ENCODE data around the gene SEZ6L2.

Gene SEZ6L2

DNA sequence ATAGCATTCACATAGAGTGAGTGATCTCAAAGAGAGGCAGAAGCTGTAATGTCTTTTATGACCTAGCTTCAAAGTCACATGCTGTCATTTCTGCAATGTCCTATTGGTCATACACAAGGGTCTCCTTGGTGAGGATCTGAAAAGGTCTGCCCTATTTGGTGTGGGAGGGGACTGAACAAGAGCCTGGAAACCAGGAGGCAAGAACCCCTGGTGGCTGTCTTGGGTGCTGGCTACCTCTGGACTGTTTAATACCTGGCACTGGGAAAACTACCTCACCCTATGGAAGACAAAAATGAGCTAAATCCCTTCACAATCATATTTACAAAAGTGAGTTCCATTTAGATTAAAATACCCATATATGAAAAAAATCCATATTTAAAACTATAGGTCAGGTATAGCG is 17.6 kb upstream of the SEZ6L2 start:
- no peak overlapping the region for H3K4me3 ChIP-seq (ENCODE audit: low read depth, low read length, poor library complexity, severe bottlenecking)
- H3K9me2 ChIP-seq (ENCODE audit: low read depth, low read length), result no peaks in the 10 kb centered on the region
- H3K9me3 ChIP-seq (ENCODE audit: low read length), result no peaks in the 10 kb centered on the region
- no peaks in the 10 kb centered on the region for H3K27me3 ChIP-seq (ENCODE audit: insufficient read depth, low read length)
- H3K27ac ChIP-seq (ENCODE audit: low read depth, low read length, poor library complexity, severe bottlenecking), result no peak overlapping the region
- H3F3A ChIP-seq (ENCODE audit: insufficient read depth, low read length), result no peaks in the 10 kb centered on the region
- TF ChIP-seq, protein P1, sequence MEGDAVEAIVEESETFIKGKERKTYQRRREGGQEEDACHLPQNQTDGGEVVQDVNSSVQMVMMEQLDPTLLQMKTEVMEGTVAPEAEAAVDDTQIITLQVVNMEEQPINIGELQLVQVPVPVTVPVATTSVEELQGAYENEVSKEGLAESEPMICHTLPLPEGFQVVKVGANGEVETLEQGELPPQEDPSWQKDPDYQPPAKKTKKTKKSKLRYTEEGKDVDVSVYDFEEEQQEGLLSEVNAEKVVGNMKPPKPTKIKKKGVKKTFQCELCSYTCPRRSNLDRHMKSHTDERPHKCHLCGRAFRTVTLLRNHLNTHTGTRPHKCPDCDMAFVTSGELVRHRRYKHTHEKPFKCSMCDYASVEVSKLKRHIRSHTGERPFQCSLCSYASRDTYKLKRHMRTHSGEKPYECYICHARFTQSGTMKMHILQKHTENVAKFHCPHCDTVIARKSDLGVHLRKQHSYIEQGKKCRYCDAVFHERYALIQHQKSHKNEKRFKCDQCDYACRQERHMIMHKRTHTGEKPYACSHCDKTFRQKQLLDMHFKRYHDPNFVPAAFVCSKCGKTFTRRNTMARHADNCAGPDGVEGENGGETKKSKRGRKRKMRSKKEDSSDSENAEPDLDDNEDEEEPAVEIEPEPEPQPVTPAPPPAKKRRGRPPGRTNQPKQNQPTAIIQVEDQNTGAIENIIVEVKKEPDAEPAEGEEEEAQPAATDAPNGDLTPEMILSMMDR (IDR thresholded peaks at IDR 0.05; ENCODE audit: low read length), result no peak
- no peak for TF ChIP-seq EZH2 (IDR thresholded peaks at IDR 0.05; ENCODE audit: borderline replicate concordance, low read length)
- H3K9ac ChIP-seq (ENCODE audit: low read length), result no peak overlapping the region
- no peaks in the 10 kb centered on the region for H3K4me1 ChIP-seq (ENCODE audit: insufficient read depth, low read length, severe bottlenecking)
- H3K36me3 ChIP-seq (ENCODE audit: insufficient read depth, low read length), result peaks cover 24% of the 10 kb centered on the region; the same call in 1 of the 2 replicates
- H3K79me2 ChIP-seq (ENCODE audit: insufficient read depth, low read length), result no peaks in the 10 kb centered on the region
- no peak overlapping the region for H2AFZ ChIP-seq (ENCODE audit: low read length)
- no peaks in the 10 kb centered on the region for H4K20me1 ChIP-seq (ENCODE audit: insufficient read depth, low read length)
- H3K4me2 ChIP-seq (ENCODE audit: low read length), result no peak overlapping the region

DNA sequence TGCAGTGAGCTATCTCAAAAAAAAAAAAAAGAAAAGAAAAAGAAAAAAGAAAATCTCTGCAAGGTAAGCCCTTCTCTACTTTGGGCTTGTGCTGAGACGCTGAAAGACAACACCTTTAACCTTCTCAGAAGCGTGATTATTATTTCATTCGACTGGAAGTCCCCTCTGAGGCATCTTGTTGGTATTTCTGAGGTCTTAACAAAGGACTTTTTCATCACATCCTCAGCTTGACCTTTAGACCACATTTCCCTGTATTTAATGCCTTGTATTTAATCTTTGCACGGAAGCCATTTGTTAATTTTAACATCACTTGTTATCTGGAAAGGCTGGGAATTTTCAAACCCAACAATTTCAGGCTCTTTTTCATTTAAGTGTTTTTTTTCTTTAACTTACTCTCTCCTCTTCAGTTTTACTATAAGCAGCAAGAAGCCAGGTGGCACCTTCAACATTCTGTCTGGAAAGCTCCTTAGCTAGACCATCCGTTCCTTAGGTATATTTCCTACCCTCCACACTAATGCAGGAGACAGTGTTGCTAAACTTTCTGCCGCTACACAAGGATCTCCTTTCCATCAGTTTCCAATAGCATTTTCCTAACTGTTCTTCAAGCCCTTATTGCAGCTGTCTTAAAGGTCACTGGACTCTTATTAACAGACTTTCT is 16.4 kb upstream of the SEZ6L2 start:
- no peaks in the 10 kb centered on the region for H3F3A ChIP-seq (ENCODE audit: insufficient read depth, low read length)
- TF ChIP-seq EZH2 (IDR thresholded peaks at IDR 0.05; ENCODE audit: borderline replicate concordance, low read length), result no peak
- TF ChIP-seq, protein P1 (IDR thresholded peaks at IDR 0.05; ENCODE audit: low read length), result no peak
- H3K4me3 ChIP-seq (ENCODE audit: low read depth, low read length, poor library complexity, severe bottlenecking), result no peak overlapping the region
- H3K4me1 ChIP-seq (ENCODE audit: insufficient read depth, low read length, severe bottlenecking), result no peaks in the 10 kb centered on the region
- peaks cover 18% of the 10 kb centered on the region; the same call in 1 of the 2 replicates for H3K36me3 ChIP-seq (ENCODE audit: insufficient read depth, low read length)
- no peaks in the 10 kb centered on the region for H4K20me1 ChIP-seq (ENCODE audit: insufficient read depth, low read length)
- H3K9me3 ChIP-seq (ENCODE audit: low read length), result no peaks in the 10 kb centered on the region
- H3K4me2 ChIP-seq (ENCODE audit: low read length), result no peak overlapping the region
- no peak overlapping the region for H3K27ac ChIP-seq (ENCODE audit: low read depth, low read length, poor library complexity, severe bottlenecking)
- H3K9me2 ChIP-seq (ENCODE audit: low read depth, low read length), result no peaks in the 10 kb centered on the region
- H3K79me2 ChIP-seq (ENCODE audit: insufficient read depth, low read length), result no peaks in the 10 kb centered on the region
- no peaks in the 10 kb centered on the region for H3K27me3 ChIP-seq (ENCODE audit: insufficient read depth, low read length)
- H2AFZ ChIP-seq (ENCODE audit: low read length), result no peak overlapping the region
- H3K9ac ChIP-seq (ENCODE audit: low read length), result no peak overlapping the region

DNA sequence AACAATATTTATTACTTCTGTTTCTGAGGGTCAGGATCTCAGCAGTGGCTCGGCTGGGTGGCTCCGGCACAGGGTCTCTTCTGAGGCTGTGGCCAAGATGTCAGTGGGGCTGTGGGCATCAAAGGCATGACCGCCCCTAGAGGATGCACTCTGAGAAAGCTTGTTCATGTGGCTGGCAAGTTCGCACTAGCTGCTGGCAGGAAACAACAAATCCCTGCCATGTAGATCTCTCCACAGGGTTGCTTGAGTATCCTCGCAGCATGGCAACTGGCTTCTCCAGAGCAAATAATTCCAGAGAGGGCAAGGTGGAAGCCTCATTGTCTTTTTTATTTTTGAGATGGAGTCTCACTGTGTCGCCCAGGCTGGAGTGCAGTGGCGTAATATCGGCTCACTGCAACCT is 14.2 kb upstream of the SEZ6L2 start:
- H4K20me1 ChIP-seq (ENCODE audit: insufficient read depth, low read length), result no peaks in the 10 kb centered on the region
- TF ChIP-seq EZH2 (IDR thresholded peaks at IDR 0.05; ENCODE audit: borderline replicate concordance, low read length), result no peak
- TF ChIP-seq, protein P1 (IDR thresholded peaks at IDR 0.05; ENCODE audit: low read length), result no peak
- no peaks in the 10 kb centered on the region for H3K36me3 ChIP-seq (ENCODE audit: insufficient read depth, low read length)
- H3K9me2 ChIP-seq (ENCODE audit: low read depth, low read length), result no peaks in the 10 kb centered on the region
- H2AFZ ChIP-seq (ENCODE audit: low read length), result no peak overlapping the region
- no peaks in the 10 kb centered on the region for H3K9me3 ChIP-seq (ENCODE audit: low read length)
- H3F3A ChIP-seq (ENCODE audit: insufficient read depth, low read length), result no peaks in the 10 kb centered on the region
- H3K4me2 ChIP-seq (ENCODE audit: low read length), result no peak overlapping the region
- H3K27me3 ChIP-seq (ENCODE audit: insufficient read depth, low read length), result no peaks in the 10 kb centered on the region
- no peak overlapping the region for H3K9ac ChIP-seq (ENCODE audit: low read length)
- H3K4me1 ChIP-seq (ENCODE audit: insufficient read depth, low read length, severe bottlenecking), result no peaks in the 10 kb centered on the region
- no peak overlapping the region for H3K27ac ChIP-seq (ENCODE audit: low read depth, low read length, poor library complexity, severe bottlenecking)
- H3K4me3 ChIP-seq (ENCODE audit: low read depth, low read length, poor library complexity, severe bottlenecking), result no peak overlapping the region
- no peaks in the 10 kb centered on the region for H3K79me2 ChIP-seq (ENCODE audit: insufficient read depth, low read length)
